ENCODE measurements around the gene HEG1. TPM values are rescaled to one million over a fixed set of nuclear protein-coding genes. Genes with fewer than 3 reads are reported as not detected.

Gene HEG1
- total and polyA plus RNA-seq, 12 donors: 12.2 to 186 (median 122) TPM

GRCh38 chr3:124935794-124936542 lies 119.8 kb downstream of the HEG1 start:
- intact Hi-C loops (cut with DNase I): loop anchor here in 2 of 10 donors (5.0 to 10.0 kb wide), 2 partner anchors 46 to 49 kb away; no protein-coding TSS in a partner anchor
- ATAC-seq (no peak), DNase-seq (no peak)
- Histone ChIP-seq H3K4me3 (no peak overlapping the region), H3K36me3 (no peaks in the 10 kb centered on the region), H3K27ac (no peak overlapping the region), H3K4me1 (no peaks in the 10 kb centered on the region), H3K27me3 (no peaks in the 10 kb centered on the region), H3K9me3 (peaks cover 0 to 6% (median 0%) of the 10 kb centered on the region in 11 donors)
- 83 to 91% methylated on average over 5 of the region's 5 CpGs for WGBS, 2 donors
- no peak for TF ChIP-seq CTCF (IDR thresholded peaks at IDR 0.05)

GRCh38 chr3:124935264-124935663 lies 120.5 kb downstream of the HEG1 start:
- no peaks in the 10 kb centered on the region for H3K36me3 ChIP-seq
- intact Hi-C loops (cut with DNase I): loop anchor here in 2 of 10 donors (5.0 to 10.0 kb wide), 2 partner anchors 47 to 50 kb away; no protein-coding TSS in a partner anchor
- no peaks in the 10 kb centered on the region for H3K27me3 ChIP-seq
- H3K9me3 ChIP-seq: peaks cover 0 to 6% (median 0%) of the 10 kb centered on the region in 11 donors
- no peak overlapping the region for H3K27ac ChIP-seq
- H3K4me3 ChIP-seq: no peak overlapping the region
- no peak for TF ChIP-seq CTCF (IDR thresholded peaks at IDR 0.05)
- no peak for ATAC-seq
- no peaks in the 10 kb centered on the region for H3K4me1 ChIP-seq
- DNase-seq: no peak

- 87 to 89% methylated on average over 5 of the region's 5 CpGs for WGBS, 2 donors
- DNase-seq: no peak
- Histone ChIP-seq H3K9me3 (peaks cover 0 to 6% (median 0%) of the 10 kb centered on the region in 11 donors), H3K36me3 (no peaks in the 10 kb centered on the region), H3K4me1 (no peaks in the 10 kb centered on the region), H3K4me3 (no peak within 1 kb of the TSS), H3K27ac (no peak within 1 kb of the TSS), H3K27me3 (no peaks in the 10 kb centered on the region)
- ATAC-seq: no peak
- TF ChIP-seq CTCF (IDR thresholded peaks at IDR 0.05): no peak
- intact Hi-C loops (cut with DNase I): loop anchor here in 2 of 10 donors (5.0 to 10.0 kb wide), 4 partner anchors 50 to 503 kb away; no protein-coding TSS in a partner anchor
These were observed 121.2 kb downstream of the HEG1 start, which contains the start of gene MUC13 for GRCh38 chr3:124934577-124934976. Gene MUC13 (minus strand): TSS chr3:124934751. CDS start chr3:124934712, 39 bp downstream.

GRCh38 chr3:124928333-124929202 lies 127.2 kb downstream of the HEG1 start:
- Histone ChIP-seq H3K4me1 (peaks cover 0 to 13% (median 0%) of the 10 kb centered on the region in 9 donors), H3K27ac (no peak overlapping the region), H3K27me3 (no peaks in the 10 kb centered on the region), H3K4me3 (no peak overlapping the region), H3K36me3 (no peaks in the 10 kb centered on the region), H3K9me3 (no peaks in the 10 kb centered on the region)
- 23 to 26% methylated on average over 4 of the region's 4 CpGs for WGBS, 2 donors
- ATAC-seq (peak in 7 of 8 donors; percentile 42 to 84 (median 68)), DNase-seq (peak; percentile 31 to 68)
- peak; percentile 57 to 85 (median 77) for TF ChIP-seq CTCF (IDR thresholded peaks at IDR 0.05)
- intact Hi-C loops (cut with DNase I): loop anchor here (1.0 to 10.0 kb wide), 9 partner anchors 64 to 656 kb away; no protein-coding TSS in a partner anchor
